Neuronal stem cell (in vitro differentiated cells): ENCODE data around the gene APP.

Experiments
- DNase-seq: peaks from one replicate; pipeline ENCODE4 v3.0.0-alpha.2; 2013; ENCODE audit warnings: low spot score
- H2AFZ ChIP-seq: one replicate; pipeline ENCODE4 v1.6.1; 2013; ENCODE audit warnings: mild to moderate bottlenecking, low read length, inconsistent platforms
- H2AK5ac ChIP-seq: 2 replicates; pipeline ENCODE4 v1.6.1; 2013; ENCODE audit warnings: low read depth, mild to moderate bottlenecking, inconsistent platforms, low read length, moderate library complexity, mixed read lengths
- H2BK120ac ChIP-seq: 2 replicates; pipeline ENCODE4 v1.6.1; 2013; ENCODE audit warnings: low read depth, mild to moderate bottlenecking, inconsistent platforms, low read length, moderate library complexity, mixed read lengths
- H2BK12ac ChIP-seq: one replicate; pipeline ENCODE4 v1.6.1; 2013; ENCODE audit warnings: low read length, inconsistent platforms
- H2BK15ac ChIP-seq: 2 replicates; pipeline ENCODE4 v1.6.1; 2013; ENCODE audit warnings: mild to moderate bottlenecking, low read length, inconsistent platforms, mixed read lengths
- H2BK5ac ChIP-seq: one replicate; pipeline ENCODE4 v1.6.1; 2013; ENCODE audit warnings: inconsistent platforms, mild to moderate bottlenecking, low read length, moderate library complexity
- H3K14ac ChIP-seq: one replicate; pipeline ENCODE4 v1.6.1; 2013; ENCODE audit warnings: low read length, inconsistent platforms
- H3K18ac ChIP-seq: 2 replicates; pipeline ENCODE4 v1.6.1; 2013; ENCODE audit warnings: low read length, inconsistent platforms
- H3K23ac ChIP-seq: 2 replicates; pipeline ENCODE4 v1.6.1; 2013; ENCODE audit warnings: low read depth, mild to moderate bottlenecking, mixed read lengths, low read length, inconsistent platforms; ENCODE audit not compliant: poor library complexity
- H3K27ac ChIP-seq: replicated peaks from 3 replicates; pipeline ENCODE4 v1.5.1; 2013; ENCODE audit warnings: low read length, inconsistent platforms
- H3K27me3 ChIP-seq, 3 experiments: 2 replicates each; pipeline ENCODE4 v1.6.1; 2013; ENCODE audit warnings: low read length in 3 of 3, mild to moderate bottlenecking in 2 of 3, inconsistent platforms in 1 of 3, low read depth in 1 of 3, mixed read lengths in 1 of 3, moderate library complexity in 1 of 3; ENCODE audit not compliant: control insufficient read depth in 3 of 3, insufficient read depth in 3 of 3
- H3K36me3 ChIP-seq, 2 donors: replicated peaks in 1 of 2; 2 replicates each; pipeline ENCODE4 v1.6.1; 2013; ENCODE audit warnings: low read length in 2 of 2; ENCODE audit not compliant: control insufficient read depth in 2 of 2, insufficient read depth in 2 of 2
- H3K4ac ChIP-seq: 2 replicates; pipeline ENCODE4 v1.6.1; 2013; ENCODE audit warnings: inconsistent platforms, mild to moderate bottlenecking, low read length, moderate library complexity
- H3K4me1 ChIP-seq, 2 donors: 1 replicate in 1 of 2; 2 replicates in 1 of 2; pipeline ENCODE4 v1.6.1; 2013; ENCODE audit warnings: low read length in 2 of 2, low read depth in 1 of 2; ENCODE audit not compliant: control insufficient read depth in 2 of 2, insufficient read depth in 1 of 2
- H3K4me2 ChIP-seq: one replicate; pipeline ENCODE4 v1.6.1; 2013; ENCODE audit warnings: mild to moderate bottlenecking, low read length, inconsistent platforms; ENCODE audit not compliant: insufficient read depth, poor library complexity, severe bottlenecking
- H3K4me3 ChIP-seq, 2 donors: 2 replicates each; pipeline ENCODE4 v1.5.1; 2013; ENCODE audit warnings: low read length in 2 of 2, mild to moderate bottlenecking in 2 of 2, inconsistent platforms in 1 of 2, moderate library complexity in 1 of 2
- H3K79me1 ChIP-seq: one replicate; pipeline ENCODE4 v1.6.1; 2013; ENCODE audit warnings: low read depth, mild to moderate bottlenecking, inconsistent platforms, low read length, moderate library complexity
- H3K9ac ChIP-seq: one replicate; pipeline ENCODE4 v1.6.1; 2013; ENCODE audit warnings: mild to moderate bottlenecking, low read depth, low read length, inconsistent platforms; ENCODE audit not compliant: poor library complexity
- H3K9me3 ChIP-seq, 2 donors: replicated peaks in 1 of 2; 2 replicates each; pipeline versions ENCODE3 to v1.6.1; 2013; ENCODE audit warnings: low read length in 2 of 2, mild to moderate bottlenecking in 2 of 2, inconsistent platforms in 1 of 2, low read depth in 1 of 2, mixed read lengths in 1 of 2, moderate library complexity in 1 of 2; ENCODE audit not compliant: control insufficient read depth in 2 of 2, insufficient read depth in 1 of 2
- H4K8ac ChIP-seq: one replicate; pipeline ENCODE4 v1.6.1; 2013; ENCODE audit warnings: low read depth, mild to moderate bottlenecking, inconsistent platforms, low read length, moderate library complexity
- H4K91ac ChIP-seq: one replicate; pipeline ENCODE4 v1.6.1; 2013; ENCODE audit warnings: low read length, low read depth, mild to moderate bottlenecking, inconsistent platforms; ENCODE audit not compliant: poor library complexity
- WGBS, 2 donors: extraction: QIAGEN DNeasy Blood & Tissue Kit; methylation state at CpG; one replicate each; pipeline ENCODE4 v1.1.7; 2013; ENCODE audit warnings: missing lambda C conversion rate in 2 of 2, mixed read lengths in 1 of 2; ENCODE audit not compliant: insufficient read length in 2 of 2, insufficient replicate concordance in 1 of 2; ENCODE audit errors: extremely low coverage in 2 of 2; 5-methylcytosine and 5-hydroxymethylcytosine counted together

APP gene

DNA sequence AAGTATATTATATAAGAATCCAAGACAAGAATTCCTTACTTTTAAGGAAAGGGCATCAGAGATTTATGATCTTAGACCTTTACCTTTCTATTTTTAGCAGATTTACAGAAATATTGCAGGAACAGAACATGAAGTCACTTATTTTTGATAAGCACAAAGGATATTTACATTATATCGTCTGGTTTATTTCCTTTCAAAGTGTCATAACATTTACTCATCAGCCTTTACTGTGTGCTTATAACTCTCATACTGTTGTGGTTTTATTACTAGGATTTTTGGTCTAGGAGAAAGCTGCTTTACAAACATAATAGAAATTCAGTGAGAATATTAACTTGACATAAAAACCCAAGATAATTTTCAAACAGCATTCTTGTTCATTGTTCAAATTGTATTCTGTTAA lies 47.6 kb downstream of the APP start:
- WGBS, 2 donors: no CpG with 5 or more reads among the region's 1 CpG
- Histone ChIP-seq H3K79me1 (peaks cover 8% of the 10 kb centered on the region), H3K27me3 (no peaks in the 10 kb centered on the region), H2BK120ac (no peak overlapping the region), H4K8ac (no peak overlapping the region), H3K4me3 (no peak overlapping the region), H3K4me2 (no peak overlapping the region), H2BK15ac (no peak overlapping the region), H2BK5ac (no peak overlapping the region), H3K23ac (no peak overlapping the region), H2AK5ac (no peak overlapping the region), H4K91ac (no peak overlapping the region), H3K4ac (no peak overlapping the region), H2AFZ (no peak overlapping the region), H3K27ac (no peak overlapping the region), H3K9ac (no peak overlapping the region), H3K36me3 (no peaks in the 10 kb centered on the region), H3K14ac (no peak overlapping the region), H3K18ac (no peak overlapping the region), H3K9me3 (no peaks in the 10 kb centered on the region), H3K4me1 (peaks cover 10 to 18% of the 10 kb centered on the region in 2 donors), H2BK12ac (no peak overlapping the region)
- no peak for DNase-seq

DNA sequence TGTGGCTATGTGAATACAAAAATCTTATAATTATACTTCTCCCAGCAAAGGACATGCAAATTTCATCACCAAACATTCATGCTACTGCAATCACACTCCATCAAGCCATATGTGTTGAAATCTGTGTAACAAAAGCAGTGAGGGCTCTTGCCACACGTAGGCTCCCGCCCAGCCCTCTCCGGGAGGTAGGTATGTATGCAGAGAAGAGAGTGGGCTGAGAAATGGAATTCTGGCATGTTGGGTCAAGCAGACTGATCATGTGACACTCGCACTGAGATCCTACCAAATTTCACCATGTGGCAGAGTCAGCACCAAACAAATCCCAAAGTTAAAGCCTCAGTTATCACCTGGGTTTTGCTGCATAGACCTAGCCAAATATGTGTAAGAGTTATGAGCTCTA lies 49.7 kb downstream of the APP start:
- H3K4me1 ChIP-seq: peaks cover 11 to 19% of the 10 kb centered on the region in 2 donors
- WGBS, 2 donors: no CpG with 5 or more reads among the region's 4 CpGs

DNA sequence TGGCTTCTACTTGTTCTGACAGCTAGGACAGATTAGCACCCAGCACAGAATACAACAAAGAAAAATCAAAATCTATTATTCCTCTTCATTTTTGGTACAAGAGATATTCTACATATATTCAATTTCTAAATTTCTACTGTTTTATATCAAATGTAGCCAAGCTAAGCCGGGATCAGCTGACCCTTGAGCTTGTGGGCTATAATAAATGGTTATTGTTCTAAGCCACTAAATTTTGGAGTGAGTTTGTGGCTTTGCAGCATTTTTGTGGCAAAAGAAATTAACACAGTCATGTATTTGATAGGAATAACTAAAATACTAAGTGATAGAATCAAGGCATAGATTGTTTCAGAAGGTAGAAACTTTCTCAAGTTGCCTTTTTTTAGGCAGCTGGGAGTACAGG lies 50.7 kb downstream of the APP start:
- Histone ChIP-seq H3K9ac (no peak overlapping the region), H4K91ac (no peak overlapping the region), H3K4me2 (no peak overlapping the region), H2BK12ac (no peak overlapping the region), H3K14ac (no peak overlapping the region), H3K18ac (no peak overlapping the region), H3K27me3 (no peaks in the 10 kb centered on the region), H3K79me1 (no peaks in the 10 kb centered on the region), H2BK15ac (no peak overlapping the region), H2BK5ac (no peak overlapping the region), H3K4me1 (peaks cover 10 to 17% of the 10 kb centered on the region in 2 donors), H3K9me3 (no peaks in the 10 kb centered on the region), H3K4me3 (no peak overlapping the region), H2BK120ac (no peak overlapping the region), H3K23ac (no peak overlapping the region), H2AFZ (no peak overlapping the region), H2AK5ac (no peak overlapping the region), H3K36me3 (no peaks in the 10 kb centered on the region), H3K27ac (no peak overlapping the region), H3K4ac (no peak overlapping the region), H4K8ac (no peak overlapping the region)
- no CpG with 5 or more reads among the region's 1 CpG for WGBS, 2 donors
- DNase-seq: no peak

More for the DNA sequence above, 49.7 kb downstream of the APP start:
- no peak overlapping the region for H3K18ac ChIP-seq
- no peak overlapping the region for H3K27ac ChIP-seq
- no peak overlapping the region for H2BK120ac ChIP-seq
- H3K36me3 ChIP-seq: no peaks in the 10 kb centered on the region
- H3K14ac ChIP-seq: no peak overlapping the region
- H3K4me3 ChIP-seq: no peak overlapping the region
- no peak overlapping the region for H4K91ac ChIP-seq
- H3K23ac ChIP-seq: no peak overlapping the region
- H2AFZ ChIP-seq: no peak overlapping the region
- H3K79me1 ChIP-seq: peaks cover 3% of the 10 kb centered on the region
- no peak overlapping the region for H2BK5ac ChIP-seq
- H3K4ac ChIP-seq: no peak overlapping the region
- no peak overlapping the region for H3K9ac ChIP-seq
- no peak overlapping the region for H4K8ac ChIP-seq
- no peaks in the 10 kb centered on the region for H3K9me3 ChIP-seq
- no peak overlapping the region for H2AK5ac ChIP-seq
- H2BK12ac ChIP-seq: no peak overlapping the region
- no peaks in the 10 kb centered on the region for H3K27me3 ChIP-seq
- no peak overlapping the region for H2BK15ac ChIP-seq
- H3K4me2 ChIP-seq: no peak overlapping the region
- no peak for DNase-seq

DNA sequence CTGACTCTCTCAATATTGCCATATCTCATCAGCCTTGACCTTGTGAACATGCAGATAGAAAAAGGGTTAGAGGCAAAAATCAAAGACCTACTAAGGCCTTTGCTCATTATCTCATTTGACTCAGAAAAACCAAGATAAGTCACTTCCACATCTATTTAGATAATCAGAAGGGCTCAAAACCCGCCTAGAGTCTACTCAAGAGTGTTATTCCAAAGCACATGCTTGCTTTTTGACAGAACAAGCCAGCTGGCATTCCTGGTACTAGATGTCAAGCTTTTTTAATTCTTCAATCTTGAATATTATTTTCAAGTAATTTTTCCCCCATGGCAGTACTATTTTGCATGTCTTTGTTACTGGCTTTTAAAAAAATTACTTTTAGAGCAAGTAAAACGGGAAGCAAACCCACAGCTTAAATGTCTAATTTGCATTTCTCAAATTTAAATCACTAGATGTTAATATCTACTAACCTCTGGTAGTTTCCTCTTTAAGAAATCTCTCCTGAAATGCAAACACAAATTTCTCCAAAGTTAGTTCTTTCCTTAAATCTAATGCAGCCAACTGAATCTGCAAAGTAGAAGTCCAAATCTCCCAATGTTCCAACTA lies 51.5 kb downstream of the APP start:
- WGBS, 2 donors: no CpG with 5 or more reads among the region's 2 CpGs

More for the DNA sequence above, 51.5 kb downstream of the APP start:
- no peak overlapping the region for H4K91ac ChIP-seq
- no peak overlapping the region for H2BK5ac ChIP-seq
- no peak overlapping the region for H2BK15ac ChIP-seq
- no peak overlapping the region for H2BK120ac ChIP-seq
- H3K27ac ChIP-seq: no peak overlapping the region
- H3K4me2 ChIP-seq: no peak overlapping the region
- peaks cover 10 to 11% of the 10 kb centered on the region in 2 donors for H3K4me1 ChIP-seq
- H3K9me3 ChIP-seq: no peaks in the 10 kb centered on the region
- DNase-seq: no peak
- H2BK12ac ChIP-seq: no peak overlapping the region
- no peaks in the 10 kb centered on the region for H3K27me3 ChIP-seq
- H3K23ac ChIP-seq: no peak overlapping the region
- H3K36me3 ChIP-seq: no peaks in the 10 kb centered on the region
- H3K4me3 ChIP-seq: no peak overlapping the region
- H2AFZ ChIP-seq: no peak overlapping the region
- no peak overlapping the region for H4K8ac ChIP-seq
- no peak overlapping the region for H3K14ac ChIP-seq
- no peak overlapping the region for H3K9ac ChIP-seq
- no peak overlapping the region for H3K18ac ChIP-seq
- H3K79me1 ChIP-seq: no peaks in the 10 kb centered on the region
- no peak overlapping the region for H3K4ac ChIP-seq
- H2AK5ac ChIP-seq: no peak overlapping the region
